Activated CD8-positive, alpha-beta memory T cell treated with anti-CD3 and anti-CD28 coated beads, Interleukin-2, amount 50 U/mL, for 4 hours (primary cell): Measurements from ENCODE around the gene UMOD.
"Not testable (repeated sequence)": the region's sequence is repeated elsewhere in the genome, so short reads cannot be mapped to it uniquely, and the experiment has no call there.

Experiments used
- DNase-seq: peaks from one replicate; pipeline ENCODE4 v3.0.0-alpha.2; 2020

The UMOD gene

DNA sequence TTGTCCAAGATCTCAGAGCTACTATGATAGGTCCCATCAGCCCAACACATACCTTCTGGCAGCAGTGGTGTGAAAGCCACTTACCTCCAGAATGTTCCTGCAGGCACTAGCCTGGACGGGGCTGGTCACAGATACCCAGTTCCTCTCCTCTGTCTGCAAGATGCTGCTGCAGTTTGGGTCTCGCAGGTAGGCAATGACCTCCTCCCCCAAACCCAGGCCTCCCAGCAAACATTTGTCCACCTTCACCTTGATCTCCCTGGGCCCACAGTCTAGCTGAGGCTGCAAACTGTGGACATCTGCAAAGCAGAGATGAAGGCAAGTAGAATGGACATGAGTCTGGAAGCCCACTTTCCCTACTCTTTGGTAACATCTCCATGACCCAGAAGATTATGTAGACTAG is 32.3 kb downstream of the UMOD start:
- DNase-seq = no peak

DNA sequence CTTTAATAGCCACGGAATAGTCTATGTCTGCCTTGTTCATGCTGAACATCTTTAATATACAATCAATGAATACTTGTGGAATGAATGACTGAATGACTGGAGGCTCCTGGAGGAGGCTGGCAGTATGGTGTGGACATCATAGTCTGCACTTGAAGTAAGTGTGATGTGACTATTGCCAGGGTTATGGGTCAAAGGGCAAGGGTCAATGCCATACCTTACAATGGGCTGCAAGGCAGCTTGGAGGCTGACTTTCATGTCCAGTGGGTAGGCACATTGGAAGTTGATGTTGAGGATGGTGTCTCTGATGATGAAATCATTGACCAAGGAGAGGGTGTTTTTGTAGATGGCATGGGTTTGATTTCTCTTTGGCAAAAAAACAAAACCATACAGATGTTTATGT is 33.1 kb downstream of the UMOD start:
- DNase-seq = no peak

DNA sequence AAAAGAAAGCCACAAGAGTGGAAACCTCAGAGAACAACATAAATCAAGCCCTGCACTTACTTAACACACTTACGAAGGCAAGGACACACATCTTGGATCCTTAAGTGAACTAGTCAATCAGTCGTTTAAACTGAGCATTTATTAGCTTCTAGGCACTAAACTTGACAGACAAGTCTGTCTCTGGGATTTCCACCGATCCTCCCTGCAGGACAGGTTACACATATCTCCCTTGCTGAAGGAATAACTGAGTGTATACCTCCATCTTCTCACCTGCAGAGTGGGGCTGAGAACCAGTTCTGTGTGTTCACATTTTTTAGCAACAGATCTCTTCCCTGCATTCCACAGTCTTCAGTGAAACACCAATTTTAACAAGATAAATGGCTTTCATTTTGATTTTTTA is 34.1 kb downstream of the UMOD start:
- no peak for DNase-seq

DNA sequence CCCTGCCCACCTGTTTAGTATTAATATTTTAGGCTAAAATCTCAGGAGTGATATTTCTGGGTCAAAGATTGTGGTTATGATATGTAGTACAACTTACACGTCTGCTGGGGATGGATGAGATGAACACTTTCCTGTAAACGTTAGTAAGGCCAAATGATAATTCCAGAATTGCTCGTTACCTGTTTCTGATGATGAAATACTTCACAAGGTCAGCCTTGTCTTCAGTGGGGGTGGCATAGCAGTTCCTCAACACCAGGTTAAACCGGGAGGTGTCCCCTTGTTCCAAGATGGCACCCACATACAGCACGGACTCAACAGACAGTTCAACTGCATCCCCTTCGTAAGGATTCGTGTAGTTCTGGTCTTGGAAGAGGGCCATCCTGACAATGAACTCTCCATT is 34.5 kb downstream of the UMOD start:
- DNase-seq = no peak

DNA sequence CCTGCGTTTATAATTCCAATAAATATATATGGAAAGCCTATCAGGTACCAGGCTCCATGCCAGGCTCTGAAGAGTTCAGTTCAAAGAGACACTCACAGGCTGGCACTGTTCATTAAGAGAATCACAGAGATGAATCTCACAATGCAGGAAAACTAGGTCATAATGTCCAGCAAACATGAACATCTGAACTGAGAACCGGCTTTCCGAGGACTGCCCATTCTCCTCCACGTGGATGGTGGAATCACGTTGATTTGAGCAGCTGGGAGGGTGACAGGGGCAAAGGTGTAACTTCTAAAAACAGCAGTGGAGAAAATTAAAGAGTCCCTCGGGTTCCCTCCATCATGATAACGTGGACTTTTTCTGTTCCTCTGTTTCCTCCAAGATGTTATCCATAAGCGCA is 35.4 kb downstream of the UMOD start:
- DNase-seq = no peak

DNA sequence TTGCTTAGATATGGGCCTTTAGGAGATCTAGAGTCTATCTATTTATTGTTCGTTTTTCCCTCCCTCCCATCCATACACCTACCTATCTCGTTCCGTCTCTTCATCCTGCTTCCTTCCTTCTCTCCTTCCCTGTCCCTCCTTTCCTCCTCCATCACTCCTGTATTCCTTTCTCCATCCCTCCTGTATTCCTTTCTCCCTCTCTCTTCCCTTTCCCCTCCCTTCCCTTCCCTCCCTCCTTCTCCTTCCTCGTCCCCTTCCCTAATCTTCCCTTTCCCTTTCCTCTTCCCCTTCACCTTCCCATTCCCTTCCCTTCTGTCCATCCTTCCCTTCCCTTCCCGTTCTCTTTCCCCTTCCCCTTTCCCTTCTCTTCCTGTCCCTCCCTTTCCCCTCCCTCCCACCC is 35.8 kb downstream of the UMOD start:
- DNase-seq = no peak

DNA sequence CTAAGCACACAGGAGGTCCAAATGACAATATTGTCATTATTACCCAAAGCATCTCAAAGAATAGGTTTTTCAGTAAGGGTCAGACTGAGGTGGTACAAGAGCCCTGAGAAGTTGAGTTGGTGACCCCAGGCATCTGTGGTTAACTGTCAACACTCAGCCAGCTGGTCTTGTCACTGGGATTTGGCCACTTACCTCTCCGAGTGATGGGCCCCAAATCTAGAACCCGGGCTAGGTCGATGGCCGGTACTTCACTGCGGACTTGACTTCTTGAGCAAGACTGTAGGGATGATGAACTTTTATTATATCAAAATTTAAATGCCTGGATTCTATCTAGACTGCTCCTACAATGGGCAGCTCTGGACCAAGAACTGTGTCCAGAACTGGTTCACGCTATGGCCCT is 36.8 kb downstream of the UMOD start:
- no peak for DNase-seq

DNA sequence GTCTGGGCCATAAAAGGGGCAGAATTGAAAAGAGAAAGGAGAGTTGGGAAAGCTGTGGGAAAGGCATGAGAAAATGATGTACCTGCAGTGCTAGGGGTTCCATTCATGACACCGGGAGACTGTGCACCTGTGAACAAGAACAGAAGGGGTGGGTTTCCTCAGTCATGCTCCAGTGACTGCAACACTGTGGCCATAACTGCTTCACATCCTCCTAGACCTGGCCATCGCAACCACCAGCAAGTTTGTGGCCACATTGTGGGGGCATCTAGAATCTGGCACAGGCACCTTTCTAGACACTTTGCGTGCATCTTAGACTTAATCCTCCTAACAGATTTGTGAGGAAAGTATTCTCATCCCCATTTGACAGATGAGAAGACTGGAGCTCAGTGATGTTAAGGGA is 37.9 kb downstream of the UMOD start:
- DNase-seq = no peak

- DNase-seq = no peak
These were observed 38.8 kb downstream of the UMOD start for GRCh38 chr16:20313741-20314140.

DNA sequence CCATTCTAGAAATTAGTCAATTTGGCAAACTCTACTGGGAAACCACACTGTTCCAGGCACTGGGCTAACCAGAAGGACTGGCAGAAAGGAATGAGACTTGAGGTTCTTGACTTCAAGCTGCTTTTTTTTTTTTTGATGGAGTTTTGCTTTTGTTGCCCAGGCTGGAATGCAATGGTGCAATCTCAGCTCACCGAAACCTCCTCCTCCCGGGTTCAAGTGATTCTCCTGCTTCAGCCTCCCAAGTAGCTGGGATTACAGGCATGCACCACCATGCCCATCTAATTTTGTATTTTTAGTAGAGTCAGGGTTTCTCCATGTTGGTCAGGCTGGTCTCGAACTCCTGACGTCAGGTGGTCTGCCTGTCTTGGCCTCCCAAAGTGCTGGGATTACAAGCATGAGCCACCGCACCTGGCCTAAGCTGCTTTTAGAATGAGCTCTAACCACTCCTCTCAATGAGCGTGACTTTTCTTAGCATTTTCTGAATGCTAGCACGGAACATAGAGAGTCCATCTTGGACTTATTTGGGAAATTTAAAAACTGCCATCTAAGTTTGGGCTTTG is 39.9 kb downstream of the UMOD start:
- not testable (repeated sequence) for DNase-seq

DNA sequence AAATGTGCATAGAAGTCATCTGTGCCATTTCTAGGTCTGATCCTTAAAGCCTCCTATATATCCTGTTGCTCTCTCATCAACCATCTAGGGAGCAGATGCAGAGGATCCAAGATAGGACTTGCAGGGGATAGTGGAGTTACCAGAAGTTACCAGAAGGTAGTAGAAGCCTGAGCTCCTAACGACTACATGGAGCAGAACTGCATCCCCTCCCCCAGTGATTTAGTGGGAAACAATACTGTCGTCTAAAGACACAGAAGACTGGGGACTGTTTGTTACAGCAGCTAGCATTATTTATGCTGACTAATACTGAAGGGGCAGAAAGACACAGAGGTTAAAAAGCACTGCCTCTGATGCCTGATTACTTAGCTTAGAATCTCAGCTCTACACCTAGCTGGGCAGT is 41.0 kb downstream of the UMOD start:
- DNase-seq = no peak

GRCh38 chr16:20310421-20311395 is 41.8 kb downstream of the UMOD start:
- DNase-seq = no peak

DNA sequence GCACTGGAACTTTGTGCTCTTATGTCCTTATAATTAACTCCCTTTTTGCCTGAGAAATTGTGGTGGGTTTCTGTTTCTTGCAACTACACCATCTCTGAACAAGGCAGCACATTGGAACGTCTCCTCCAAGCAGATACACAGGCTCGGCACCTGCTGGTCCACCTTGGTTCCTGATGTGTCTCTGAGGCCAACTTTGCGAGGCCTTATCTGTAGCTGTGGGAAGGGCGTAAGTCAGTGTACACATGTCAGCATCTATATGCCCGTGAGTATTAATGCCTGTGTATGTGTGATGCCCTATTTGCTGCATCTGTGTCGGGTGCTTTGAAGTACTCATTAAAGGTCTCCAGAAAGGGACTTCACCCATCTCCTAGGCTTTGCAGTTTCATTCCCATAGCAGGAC is 42.7 kb downstream of the UMOD start:
- no peak for DNase-seq

GRCh38 chr16:20308801-20309590 is 43.5 kb downstream of the UMOD start:
- no peak for DNase-seq

- no peak for DNase-seq
These were observed 44.2 kb downstream of the UMOD start for GRCh38 chr16:20308266-20308665.

GRCh38 chr16:20307791-20308190 is 44.7 kb downstream of the UMOD start:
- DNase-seq = no peak

DNA sequence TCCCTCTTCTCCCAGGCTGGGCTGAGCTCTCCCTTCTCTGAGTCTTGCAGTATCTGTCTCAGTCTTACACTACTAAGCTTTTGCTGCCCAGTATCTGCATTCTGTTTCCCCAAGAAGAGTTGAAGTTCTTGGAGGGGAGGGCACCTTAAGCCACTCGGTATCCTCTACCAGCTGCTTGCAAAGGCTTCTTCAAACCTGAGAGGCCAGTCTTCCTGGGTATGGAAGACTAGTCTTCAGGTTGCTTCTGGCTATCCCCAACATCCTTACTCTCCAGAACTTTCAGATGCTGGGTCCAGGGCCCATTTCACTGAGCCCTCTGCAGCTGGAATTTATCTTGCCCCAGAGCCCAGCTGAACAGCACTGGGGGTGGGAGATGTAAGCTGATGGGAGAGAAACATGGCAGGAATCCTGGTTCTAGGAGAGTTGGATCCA is 45.3 kb downstream of the UMOD start:
- DNase-seq = no peak

- DNase-seq = no peak
These were observed 46.1 kb downstream of the UMOD start for GRCh38 chr16:20306401-20306800.

DNA sequence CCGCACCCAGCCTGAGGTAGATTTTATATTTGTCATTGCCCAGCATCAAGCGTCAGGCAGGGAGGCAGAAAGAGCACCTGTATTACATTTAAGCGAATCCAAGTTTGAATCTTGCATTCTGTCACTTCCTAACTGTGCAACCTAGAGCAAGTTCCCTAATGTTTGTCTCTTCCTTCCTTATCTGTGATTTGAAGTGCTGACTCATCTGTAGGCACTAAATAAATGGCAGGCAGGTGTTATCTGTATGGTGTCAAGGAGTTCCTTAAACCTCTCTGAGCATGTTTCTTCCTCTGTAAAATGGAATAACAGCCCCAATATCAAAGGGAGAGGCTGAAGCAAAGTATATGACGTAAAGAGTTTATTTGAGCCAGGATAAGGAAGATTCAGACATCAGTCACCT is 49.5 kb downstream of the UMOD start:
- DNase-seq = no peak

GRCh38 chr16:20302389-20302788 is 50.1 kb downstream of the UMOD start:
- DNase-seq = no peak

DNA sequence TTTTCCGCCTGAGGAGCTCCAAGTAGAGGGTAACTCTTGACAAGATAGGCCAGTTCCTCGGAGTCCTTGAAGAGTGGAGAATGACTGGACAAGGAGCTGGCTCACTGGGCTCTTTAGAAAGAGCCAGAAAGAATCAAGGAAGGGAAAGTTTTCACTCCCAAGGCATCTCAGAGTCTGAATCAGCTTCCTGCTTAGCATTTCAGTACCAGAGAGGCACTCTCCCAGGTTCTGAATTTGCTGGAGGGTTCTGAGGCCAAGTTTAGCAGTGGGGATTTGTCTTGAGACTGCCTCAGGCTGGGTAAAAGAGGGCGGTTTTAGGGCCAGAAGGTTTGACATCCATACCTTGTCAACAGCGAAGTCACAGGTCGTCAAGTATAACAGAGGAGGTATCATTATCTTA is 50.7 kb downstream of the UMOD start:
- DNase-seq = no peak

DNA sequence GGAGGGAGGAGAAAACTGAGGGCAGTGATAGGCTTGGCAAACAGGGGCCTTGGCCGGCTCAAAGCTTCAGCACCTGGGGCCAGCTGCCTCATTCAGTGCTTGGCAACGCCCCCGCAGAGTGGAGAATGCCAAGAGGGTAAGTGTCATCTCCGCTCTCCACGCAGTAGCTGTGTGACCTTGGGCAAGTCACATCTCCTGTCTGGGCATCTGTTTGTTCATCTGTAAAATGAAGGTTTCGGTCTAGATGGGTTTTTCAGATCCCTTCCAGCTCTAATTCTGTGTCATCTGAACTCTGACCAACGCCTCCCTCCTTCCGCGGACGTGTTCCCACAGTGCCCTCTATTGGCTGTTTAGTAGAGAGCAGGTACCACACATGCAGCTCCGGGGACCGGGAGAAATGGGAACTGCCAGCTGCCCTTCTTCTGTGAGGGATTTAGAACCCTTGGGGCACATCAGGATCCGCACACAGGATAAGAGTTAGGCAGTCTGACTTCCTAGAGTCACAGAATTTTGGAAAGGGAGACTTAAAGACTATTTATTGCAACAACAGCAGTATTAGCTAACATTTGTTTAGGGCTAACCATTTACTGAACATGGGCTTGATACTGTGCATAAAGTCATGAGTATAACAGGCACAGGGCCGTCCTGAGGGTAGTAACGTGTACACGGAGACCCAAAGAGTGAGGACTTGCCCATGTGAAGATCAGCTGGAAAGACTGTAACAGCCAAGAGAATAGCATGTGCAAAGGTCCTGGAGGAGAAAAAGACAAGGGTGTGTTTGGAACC is 52.0 kb downstream of the UMOD start:
- DNase-seq = no peak

GRCh38 chr16:20298452-20298851 is 54.1 kb downstream of the UMOD start:
- no peak for DNase-seq
